A673 (cell line): ENCODE measurements around the gene TFDP1. TPM values are rescaled to one million over a fixed set of nuclear protein-coding genes. Genes with fewer than 3 reads are reported as not detected.
"Not testable (repeated sequence)": the region's sequence is repeated elsewhere in the genome, so short reads cannot be mapped to it uniquely, and the experiment has no call there.

Source experiments
- BruUV-seq: library from RNA; stranded (reverse); fragments of 400-500 nt; replicated peaks from 2 replicates; lab custom pipeline; 2021; lab: Mats Ljungman, UMichigan
- CTCF ChIA-PET: fragments of 300-600 bp; sonication (Branson Sonifier 250); formaldehyde crosslinking; loops from one replicate; lab custom pipeline; 2022; ENCODE audit warnings: antibody characterized with exemption; lab: Charles Lee
- POLR2A ChIA-PET: fragments of 300-600 bp; sonication (Branson Sonifier 250); formaldehyde crosslinking; loops from one replicate; lab custom pipeline; 2022; ENCODE audit warnings: antibody characterized with exemption; ENCODE audit not compliant: low non-redundant PET; lab: Charles Lee
- DNase-seq: peaks from one replicate; pipeline ENCODE4 v3.0.0-alpha.2; 2015; ENCODE audit warnings: low spot score
- H3K27ac ChIP-seq: fragments of 200-600 bp; sonication (generic); 2 replicates; pipeline ENCODE4 v1.5.1; 2016; ENCODE audit warnings: mixed run types, low read depth, mild to moderate bottlenecking, mixed read lengths, antibody characterized with exemption, low read length; ENCODE audit not compliant: poor library complexity, severe bottlenecking
- H3K27me3 ChIP-seq: fragments of 200-600 bp; sonication (generic); replicated peaks from 2 replicates; pipeline ENCODE4 v1.6.1; 2017; ENCODE audit warnings: mixed run types, low read depth, mild to moderate bottlenecking, mixed read lengths, antibody characterized with exemption, low read length; ENCODE audit not compliant: insufficient read depth, poor library complexity
- H3K36me3 ChIP-seq: fragments of 200-600 bp; sonication (generic); 2 replicates; pipeline ENCODE4 v1.6.1; 2016; ENCODE audit warnings: mixed run types, mild to moderate bottlenecking, mixed read lengths, antibody characterized with exemption, low read length; ENCODE audit not compliant: insufficient read depth, poor library complexity, severe bottlenecking
- H3K4me1 ChIP-seq: fragments of 200-600 bp; sonication (generic); 2 replicates; pipeline ENCODE4 v1.6.1; 2017; ENCODE audit warnings: mixed run types, mild to moderate bottlenecking, mixed read lengths, antibody characterized with exemption, low read length; ENCODE audit not compliant: insufficient read depth, poor library complexity, severe bottlenecking
- H3K4me3 ChIP-seq: fragments of 200-600 bp; sonication (generic); 2 replicates; pipeline ENCODE4 v1.5.1; 2016; ENCODE audit warnings: low read depth, mixed run types, mild to moderate bottlenecking, mixed read lengths, low read length; ENCODE audit not compliant: poor library complexity, severe bottlenecking
- H3K9me3 ChIP-seq: fragments of 200-600 bp; sonication (generic); 2 replicates; pipeline ENCODE4 v1.6.1; 2016; ENCODE audit warnings: mixed run types, low read depth, mild to moderate bottlenecking, mixed read lengths, antibody characterized with exemption, low read length; ENCODE audit not compliant: poor library complexity, severe bottlenecking
- CTCF ChIP-seq: fragments of 300-800, 200-600 bp; sonication (generic); conservative IDR thresholded peaks from 2 replicates; pipeline ENCODE4 v1.5.1; 2017; ENCODE audit warnings: low read depth, mild to moderate bottlenecking, antibody characterized with exemption, low read length, moderate library complexity, mixed read lengths
- EZH2 ChIP-seq: fragments of 200-600 bp; sonication (generic); IDR thresholded peaks from 2 replicates; pipeline ENCODE4 v1.6.1; 2017; ENCODE audit warnings: borderline replicate concordance, low read depth, mild to moderate bottlenecking, mixed read lengths, antibody characterized with exemption, low read length; ENCODE audit not compliant: poor library complexity, severe bottlenecking
- intact Hi-C: fragments of 100-400 bp; cut with micrococcal nuclease; formaldehyde crosslinking; loops from one replicate; pipeline ENCODE4 v1.10.0; 2022; ENCODE audit not compliant: unreplicated experiment
- total RNA-seq: library from RNA; stranded (reverse); gene quantifications from 2 replicates; pipeline ENCODE4 v1.2.3, GENCODE V29; 2021

Gene TFDP1
- total RNA-seq, 1 experiment from 2014 or later, result 153 TPM

DNA sequence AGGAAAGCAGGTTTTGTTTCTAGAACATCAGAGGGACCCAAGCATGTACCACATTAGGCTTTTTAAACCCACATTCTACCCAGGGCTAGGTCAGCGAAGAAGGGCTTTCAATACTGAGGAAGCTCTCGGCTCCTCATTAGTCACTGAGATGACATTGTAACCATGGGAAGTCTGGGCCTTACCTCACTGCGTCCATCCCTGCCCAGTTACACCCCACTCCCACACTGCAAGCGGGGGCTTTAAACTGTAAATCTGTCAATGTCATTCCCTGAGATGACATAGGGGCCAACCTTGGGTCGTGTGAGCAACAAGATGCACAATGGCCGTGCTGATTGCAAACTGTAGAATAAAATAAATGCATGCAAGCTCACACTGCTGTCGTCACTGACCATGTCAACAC lies 21.7 kb upstream of the TFDP1 start:
- Histone ChIP-seq H3K4me3 (no peak overlapping the region), H3K27me3 (no peaks in the 10 kb centered on the region), H3K27ac (no peak overlapping the region), H3K4me1 (no peaks in the 10 kb centered on the region), H3K9me3 (no peaks in the 10 kb centered on the region), H3K36me3 (no peaks in the 10 kb centered on the region)
- DNase-seq, result no peak
- POLR2A ChIA-PET, result no interaction called here
- CTCF ChIA-PET, result interaction anchor here (0.8 to 2.8 kb wide), 3 partner anchors 103 to 620 kb away, joined by 3 to 20 read pairs (median 3); no protein-coding TSS in a partner anchor
- intact Hi-C loops, result loop anchor here (1.0 kb wide), 2 partner anchors 105 to 621 kb away; no protein-coding TSS in a partner anchor
- no TSS peak for BruUV-seq
- TF ChIP-seq EZH2 (no peak), CTCF (no peak)

- H3K4me3 ChIP-seq, BruUV-seq, H3K36me3 ChIP-seq, H3K4me1 ChIP-seq, H3K27ac ChIP-seq, CTCF ChIA-PET, H3K9me3 ChIP-seq, DNase-seq, POLR2A ChIA-PET, intact Hi-C loops, H3K27me3 ChIP-seq: not testable (repeated sequence)
These were observed 21.0 kb upstream of the TFDP1 start for GRCh38 chr13:113563511-113563910.

DNA sequence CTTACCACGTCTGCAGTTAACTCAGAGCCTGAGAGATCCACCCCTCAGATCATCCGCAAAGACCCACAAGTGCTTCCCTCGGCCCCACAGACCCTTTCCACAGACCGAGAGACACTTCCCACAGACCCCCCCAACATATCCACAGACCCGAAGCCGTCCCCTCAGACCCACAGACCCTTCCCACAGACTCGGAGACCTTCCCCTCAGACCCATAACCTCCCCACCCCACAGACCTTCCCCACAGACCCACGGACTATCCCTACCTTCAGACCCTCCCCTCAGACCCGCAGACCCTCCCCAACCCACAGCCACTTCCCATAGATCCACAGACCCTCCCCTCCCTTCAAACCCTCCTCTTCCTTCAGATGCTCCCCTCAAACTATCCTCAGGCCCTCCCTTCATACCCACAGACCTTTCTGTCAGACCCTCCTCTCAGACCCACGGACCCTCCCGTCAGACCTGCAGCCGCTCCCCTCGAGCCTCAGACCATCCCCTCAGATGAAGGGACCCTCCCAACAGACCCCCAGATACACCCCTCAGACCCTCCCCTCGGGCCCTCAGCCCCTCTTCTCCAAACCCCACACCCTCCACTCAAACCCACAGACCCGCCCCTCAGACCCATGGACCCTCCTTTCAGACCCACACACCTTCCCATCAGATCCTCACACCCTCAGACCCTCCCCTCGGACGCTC lies 20.1 kb upstream of the TFDP1 start:
- Histone ChIP-seq H3K4me3 (no peak overlapping the region), H3K36me3 (no peaks in the 10 kb centered on the region), H3K9me3 (no peaks in the 10 kb centered on the region), H3K27ac (no peak overlapping the region), H3K4me1 (no peaks in the 10 kb centered on the region), H3K27me3 (no peaks in the 10 kb centered on the region)
- POLR2A ChIA-PET, result no interaction called here
- intact Hi-C loops, result no loop called here
- no peak for TF ChIP-seq EZH2
- TF ChIP-seq CTCF, result no peak
- CTCF ChIA-PET, result no interaction called here
- no peak for DNase-seq
- no TSS peak for BruUV-seq

DNA sequence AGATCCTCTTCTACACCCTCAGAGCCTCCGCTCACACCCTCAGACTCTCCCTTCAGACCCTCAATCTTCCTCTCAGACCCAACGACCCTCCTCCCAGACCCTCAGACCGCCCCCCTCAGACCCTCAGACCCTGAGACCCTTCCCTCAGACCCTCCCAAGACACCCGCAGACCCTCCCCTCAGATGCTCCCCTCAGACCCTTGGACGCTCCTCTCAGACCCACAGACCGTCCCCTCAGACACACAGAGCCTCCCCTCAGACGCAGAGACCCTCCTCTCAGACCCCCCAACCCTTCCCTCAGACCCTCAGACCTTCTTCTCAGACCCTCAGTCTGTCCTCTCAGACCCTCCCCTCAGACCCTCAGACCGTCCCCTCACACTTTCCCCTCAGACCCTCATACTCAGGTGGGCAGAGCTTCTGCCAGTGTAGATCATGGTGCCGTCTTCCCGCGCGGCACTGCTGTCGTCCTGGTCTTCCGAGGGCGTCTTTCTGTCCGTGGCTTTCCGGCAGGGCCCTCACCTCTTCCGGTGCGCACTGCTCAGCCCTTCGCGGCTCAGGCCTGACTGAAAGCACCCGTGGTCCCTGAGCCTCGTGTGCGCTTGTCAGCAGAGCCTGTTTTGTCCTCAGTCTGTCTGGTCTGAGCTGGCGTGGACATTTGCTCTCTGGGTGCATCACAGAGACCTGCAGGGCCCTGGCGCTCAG lies 18.9 kb upstream of the TFDP1 start:
- Histone ChIP-seq H3K4me3 (no peak overlapping the region), H3K27me3 (peaks cover 5% of the 10 kb centered on the region), H3K27ac (no peak overlapping the region), H3K36me3 (no peaks in the 10 kb centered on the region), H3K9me3 (no peaks in the 10 kb centered on the region), H3K4me1 (no peaks in the 10 kb centered on the region)
- intact Hi-C loops, result no loop called here
- ChIA-PET POLR2A (no interaction called here), CTCF (no interaction called here)
- DNase-seq, result no peak
- TF ChIP-seq EZH2 (no peak), CTCF (no peak)
- BruUV-seq, result no TSS peak
